Activated naive CD4-positive, alpha-beta T cell treated with anti-CD3 and anti-CD28 coated beads, Interleukin-2, amount 50 U/mL, for 72 hours (primary cell): ENCODE results near the gene RPL28. TPM values are rescaled to one million over a fixed set of nuclear protein-coding genes. Genes with fewer than 3 reads are reported as not detected.
A peak's percentile ranks its signal among the peaks of the same experiment; 100 is the strongest.

Experiments used
- ATAC-seq, 2 donors: fragments of 150-1000 bp; cut with Tn5 transposase; 2 replicates each; pipeline ENCODE4 v1.10.0; 2021; ENCODE audit warnings: mild to moderate bottlenecking in 2 of 2, moderate library complexity in 2 of 2
- DNase-seq, 2 donors: peaks; one replicate each; pipeline ENCODE4 v3.0.0; 2021 to 2022; ENCODE audit warnings: low spot score in 2 of 2
- H3K27ac Mint-ChIP-seq, 2 donors: one replicate each; pipeline ENCODE4 v1.8.0; 2022; ENCODE audit warnings: mild to moderate bottlenecking in 2 of 2, mixed read lengths in 2 of 2
- H3K36me3 Mint-ChIP-seq, 2 donors: one replicate each; pipeline ENCODE4 v1.8.0; 2022; ENCODE audit warnings: mixed read lengths in 2 of 2
- H3K9me3 Mint-ChIP-seq, 2 donors: one replicate each; pipeline ENCODE4 v1.8.0; 2022; ENCODE audit warnings: mixed read lengths in 2 of 2
- total RNA-seq, 2 donors: library from RNA; stranded (reverse); gene quantifications; one replicate each; pipeline ENCODE4 v1.2.3, GENCODE V29; 2022

RPL28 gene
- total RNA-seq, 2 donors from 2014 or later, result 2,540 to 2,693 TPM

DNA sequence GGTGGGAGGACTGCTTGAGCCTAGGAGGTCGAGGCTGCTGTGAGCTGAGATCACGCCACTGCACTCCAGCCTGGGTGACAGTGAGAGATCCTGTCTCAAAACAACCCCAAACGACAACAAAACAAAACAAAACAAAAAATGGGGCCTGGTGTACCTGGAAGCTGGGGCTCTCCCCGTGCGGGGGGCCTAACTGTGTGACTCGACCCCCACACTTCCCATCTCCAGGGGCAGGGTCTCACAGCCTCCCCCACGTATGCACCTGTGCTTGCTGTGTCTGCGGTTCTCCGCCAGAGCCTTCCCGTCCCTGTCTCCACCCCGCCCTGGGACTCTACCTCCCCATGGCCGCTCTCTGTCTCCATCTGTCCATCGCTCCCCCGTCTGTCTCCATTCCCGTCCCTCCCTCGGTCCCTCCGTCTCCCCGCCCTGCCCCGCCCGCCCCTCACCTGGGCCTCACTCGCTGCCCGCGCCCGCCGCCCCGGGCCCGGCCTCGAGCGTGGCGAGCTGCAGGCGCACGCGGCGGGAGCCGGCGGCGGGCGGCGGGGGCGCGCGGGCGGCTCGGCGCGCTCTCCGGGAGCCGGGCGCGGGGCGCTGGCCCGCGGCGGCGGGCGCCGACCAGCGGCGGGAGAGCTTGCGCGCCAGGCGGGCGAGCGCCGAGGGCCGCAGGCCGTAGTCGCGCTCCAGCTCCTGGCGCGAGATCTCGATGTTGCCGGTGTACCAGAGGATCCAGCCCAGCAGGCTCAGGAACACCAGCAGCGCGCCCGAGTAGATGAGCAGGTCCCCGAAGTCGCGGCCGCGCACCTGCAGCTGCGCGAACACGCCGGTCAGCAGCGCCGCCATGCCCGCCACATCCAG is 2.2 kb upstream of the RPL28 start:
- peak overlapping the region; percentile 85 to 96 for H3K27ac Mint-ChIP-seq
- DNase-seq, result peak in 1 of 2 donors; percentile 57
- peaks cover 33 to 49% of the 10 kb centered on the region in 2 donors for H3K36me3 Mint-ChIP-seq

DNA sequence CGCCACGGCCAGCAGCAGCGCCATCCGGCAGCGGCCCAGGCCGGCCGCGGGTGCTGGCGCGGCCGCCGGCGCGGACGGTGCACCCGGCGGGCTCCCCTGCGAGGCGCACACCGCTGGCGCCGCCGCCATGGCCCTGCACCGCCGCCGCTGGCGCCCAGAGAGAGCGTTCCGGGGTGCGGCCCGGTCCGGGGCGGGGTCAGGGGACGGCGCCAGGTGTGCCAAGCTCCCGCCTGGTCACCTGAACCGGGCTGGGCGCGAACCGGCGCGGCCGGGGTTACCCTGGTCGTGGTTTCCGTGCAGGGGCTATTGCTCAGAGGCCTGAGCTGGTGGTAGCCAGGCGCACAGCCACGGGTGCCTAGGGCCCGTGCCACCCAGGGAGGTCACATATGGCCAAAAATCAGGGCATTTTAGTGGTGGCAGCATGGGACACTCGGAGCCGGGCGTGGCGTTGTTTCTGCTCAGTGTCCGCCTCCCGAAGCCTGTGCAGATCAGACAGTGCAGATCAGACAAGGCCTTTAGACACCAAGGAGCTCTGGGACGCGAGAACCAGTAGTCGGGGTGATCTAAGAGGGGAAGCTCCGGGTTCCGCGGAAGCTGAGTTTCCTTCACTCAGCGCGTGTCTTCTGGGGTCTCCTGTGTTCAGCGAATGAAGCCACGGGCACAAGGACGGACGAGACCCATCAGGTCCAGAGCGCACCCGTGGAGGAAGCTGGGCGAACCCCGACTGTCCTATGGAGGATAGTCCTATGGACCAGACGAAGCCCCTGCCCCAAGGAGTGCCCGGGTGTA is 1.4 kb upstream of the RPL28 start, which contains the start of gene TMEM238:
TMEM238 (minus strand) TSS at position 162 of the 789 bp plus-strand sequence; CDS start at position 129, 33 bp downstream.
- peaks cover 34 to 51% of the 10 kb centered on the region in 2 donors for H3K36me3 Mint-ChIP-seq
- ATAC-seq (peak; percentile 8 to 21), DNase-seq (peak in 1 of 2 donors; percentile 63)
- H3K9me3 Mint-ChIP-seq, result peaks cover 0 to 6% of the 10 kb centered on the region in 2 donors
- H3K27ac Mint-ChIP-seq, result peak within 1 kb of the TSS; percentile 96 to 100

More for the DNA sequence above, 2.2 kb upstream of the RPL28 start:
- H3K9me3 Mint-ChIP-seq, result peaks cover 0 to 6% of the 10 kb centered on the region in 2 donors
- ATAC-seq, result peak; percentile 28 to 39

DNA sequence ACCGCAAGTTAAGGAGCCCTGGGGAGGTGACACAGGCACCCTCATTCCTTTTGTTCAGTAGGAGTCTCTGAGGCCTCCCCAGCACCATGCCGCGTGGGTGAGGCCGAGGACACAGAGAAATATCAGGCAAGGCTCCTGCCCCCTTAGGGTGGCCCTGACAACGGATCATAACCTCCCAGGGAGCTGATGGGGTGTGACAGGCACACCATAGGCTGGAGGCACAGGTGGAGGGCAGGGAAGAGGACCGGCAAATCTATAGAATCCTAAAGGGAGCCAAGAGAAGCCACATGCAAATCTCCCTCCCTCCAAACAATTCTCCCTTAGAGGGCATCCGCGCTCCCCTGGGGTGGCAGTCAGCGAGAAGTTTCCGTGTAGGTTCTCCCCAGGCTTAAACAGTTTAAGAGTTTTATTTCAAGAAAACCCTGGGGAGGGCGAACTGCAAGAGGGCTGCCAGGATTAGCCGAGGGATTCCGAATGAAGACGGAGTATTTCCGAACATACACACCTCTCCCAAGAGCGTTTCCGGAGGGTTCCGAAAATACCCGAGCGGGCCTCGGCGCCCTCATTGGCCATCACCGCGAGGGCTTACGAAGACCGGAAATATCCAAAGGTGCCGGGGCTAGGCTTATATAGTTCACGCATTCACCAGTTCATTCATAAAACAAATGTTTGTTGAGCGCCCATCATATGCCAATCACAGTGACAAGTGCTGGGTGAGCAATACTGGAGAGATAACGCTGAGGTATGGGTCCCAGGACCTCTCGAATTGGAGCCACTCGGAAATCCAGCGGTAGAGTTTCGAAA is 610 bp upstream of the RPL28 start:
- Mint-ChIP-seq H3K36me3 (peaks cover 34 to 56% of the 10 kb centered on the region in 2 donors), H3K27ac (peak overlapping the region; percentile 96 to 100), H3K9me3 (peaks cover 0 to 6% of the 10 kb centered on the region in 2 donors)
- peak; percentile 82 to 85 for ATAC-seq
- DNase-seq, result peak; percentile 91 to 97

DNA sequence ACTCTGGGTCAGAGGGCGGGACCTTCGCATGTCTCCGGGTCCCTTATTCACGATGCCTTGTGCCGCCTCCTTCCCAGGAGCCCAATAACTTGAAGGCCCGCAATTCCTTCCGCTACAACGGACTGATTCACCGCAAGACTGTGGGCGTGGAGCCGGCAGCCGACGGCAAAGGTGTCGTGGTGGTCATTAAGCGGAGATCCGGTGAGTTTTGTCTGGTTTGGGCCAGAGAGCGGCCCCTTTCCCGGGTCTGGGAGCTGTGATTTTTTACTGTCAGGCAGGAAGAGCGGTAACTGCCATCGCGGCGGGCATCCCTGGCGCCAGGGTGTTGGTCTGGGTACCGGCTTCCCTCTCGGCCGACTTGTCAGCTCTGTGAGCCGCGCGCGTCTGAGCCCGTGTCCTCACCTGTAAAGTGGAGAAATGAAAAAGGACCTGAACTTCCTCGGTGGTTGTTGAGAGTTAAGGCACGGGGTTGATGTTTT is 800 bp downstream of the RPL28 start:
- Mint-ChIP-seq H3K9me3 (peaks cover 0 to 6% of the 10 kb centered on the region in 2 donors), H3K27ac (peak overlapping the region; percentile 96 to 100), H3K36me3 (peaks cover 34 to 55% of the 10 kb centered on the region in 2 donors)
- no peak for DNase-seq
- no peak for ATAC-seq

DNA sequence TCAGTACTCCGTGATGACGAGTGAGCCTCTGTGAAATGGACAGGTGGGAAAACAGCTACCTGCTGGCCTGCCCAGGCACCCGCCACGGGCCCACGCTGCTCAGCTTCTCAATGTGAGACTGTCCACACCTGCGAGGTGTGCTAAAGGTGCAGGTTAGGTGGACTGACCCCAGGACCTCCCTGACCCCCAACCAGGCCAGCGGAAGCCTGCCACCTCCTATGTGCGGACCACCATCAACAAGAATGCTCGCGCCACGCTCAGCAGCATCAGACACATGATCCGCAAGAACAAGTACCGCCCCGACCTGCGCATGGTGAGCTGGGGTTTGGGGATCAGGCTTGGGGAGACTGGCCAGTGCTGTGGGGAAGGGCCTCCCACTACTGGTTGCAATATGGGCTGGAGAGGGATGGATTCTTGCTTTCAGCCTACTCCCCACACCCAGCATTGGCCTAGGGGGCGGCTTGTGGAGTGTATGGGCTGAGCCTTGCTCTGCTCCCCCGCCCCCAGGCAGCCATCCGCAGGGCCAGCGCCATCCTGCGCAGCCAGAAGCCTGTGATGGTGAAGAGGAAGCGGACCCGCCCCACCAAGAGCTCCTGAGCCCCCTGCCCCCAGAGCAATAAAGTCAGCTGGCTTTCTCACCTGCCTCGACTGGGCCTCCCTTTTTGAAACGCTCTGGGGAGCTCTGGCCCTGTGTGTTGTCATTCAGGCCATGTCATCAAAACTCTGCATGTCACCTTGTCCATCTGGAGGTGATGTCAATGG is 2.2 kb downstream of the RPL28 start:
- Mint-ChIP-seq H3K9me3 (no peaks in the 10 kb centered on the region), H3K27ac (peak overlapping the region; percentile 96 to 100), H3K36me3 (peaks cover 34 to 41% of the 10 kb centered on the region in 2 donors)
- DNase-seq, result no peak
- no peak for ATAC-seq

DNA sequence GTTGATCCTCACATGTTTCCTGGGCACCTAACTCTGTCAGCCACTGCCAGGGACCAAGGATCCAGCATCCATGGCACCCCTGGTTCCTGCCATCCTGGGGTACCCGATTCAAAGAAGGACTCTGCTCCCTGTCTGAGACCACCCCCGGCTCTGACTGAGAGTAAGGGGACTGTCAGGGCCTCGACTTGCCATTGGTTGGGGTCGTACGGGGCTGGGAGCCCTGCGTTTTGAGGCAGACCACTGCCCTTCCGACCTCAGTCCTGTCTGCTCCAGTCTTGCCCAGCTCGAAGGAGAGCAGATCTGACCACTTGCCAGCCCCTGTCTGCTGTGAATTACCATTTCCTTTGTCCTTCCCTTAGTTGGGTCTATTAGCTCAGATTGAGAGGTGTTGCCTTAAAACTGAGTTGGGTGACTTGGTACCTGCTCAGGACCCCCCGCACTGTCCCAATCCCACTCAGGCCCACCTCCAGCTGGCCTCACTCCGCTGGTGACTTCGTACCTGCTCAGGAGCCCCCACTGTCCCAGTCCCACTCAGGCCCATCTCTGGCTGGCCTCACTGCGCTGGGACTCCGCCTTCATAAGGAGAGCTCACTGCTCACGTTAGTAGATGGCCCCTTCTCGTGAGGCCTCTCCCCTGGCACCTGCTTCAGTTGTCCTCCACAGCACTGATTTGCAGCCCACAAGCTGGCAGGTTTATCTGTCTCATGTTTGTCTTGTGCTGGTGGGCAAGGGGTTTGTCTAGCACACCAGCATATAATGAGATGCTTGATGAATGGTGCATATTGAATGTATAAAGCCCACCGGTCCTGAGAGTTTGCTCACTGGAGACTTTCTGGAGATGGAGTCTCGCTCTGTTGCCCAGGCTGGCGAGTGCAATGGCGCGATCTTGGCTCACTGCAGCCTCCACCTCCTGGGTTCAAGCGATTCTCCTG is 3.9 kb downstream of the RPL28 start:
- ATAC-seq (no peak), DNase-seq (no peak)
- H3K36me3 Mint-ChIP-seq, result peaks cover 29 to 35% of the 10 kb centered on the region in 2 donors
- peak overlapping the region; percentile 73 to 91 for H3K27ac Mint-ChIP-seq
- no peaks in the 10 kb centered on the region for H3K9me3 Mint-ChIP-seq

DNA sequence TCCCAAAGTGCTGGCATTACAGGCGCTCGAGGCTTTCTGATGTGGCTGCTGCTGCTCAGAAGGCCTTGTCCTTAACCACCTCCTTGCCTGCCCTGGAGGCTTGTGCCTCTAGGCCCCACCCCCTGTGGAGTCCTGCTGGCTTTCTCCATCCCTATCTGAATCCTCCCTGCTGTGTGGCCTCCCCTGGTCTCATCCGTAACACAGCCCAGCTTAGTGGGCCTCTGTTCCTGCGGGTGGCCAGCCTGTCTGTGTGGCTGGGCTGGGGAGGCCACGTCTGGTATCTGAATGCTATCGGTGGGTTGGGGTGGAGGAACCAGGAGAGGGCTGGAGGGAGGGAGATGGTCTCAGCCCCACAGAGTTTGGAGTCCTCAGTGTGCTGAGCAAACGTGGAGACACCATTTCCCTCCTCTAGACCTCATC is 4.7 kb downstream of the RPL28 start:
- Mint-ChIP-seq H3K27ac (peak overlapping the region; percentile 73 to 91), H3K9me3 (no peaks in the 10 kb centered on the region), H3K36me3 (peaks cover 26 to 35% of the 10 kb centered on the region in 2 donors)
- ATAC-seq (no peak), DNase-seq (no peak)

DNA sequence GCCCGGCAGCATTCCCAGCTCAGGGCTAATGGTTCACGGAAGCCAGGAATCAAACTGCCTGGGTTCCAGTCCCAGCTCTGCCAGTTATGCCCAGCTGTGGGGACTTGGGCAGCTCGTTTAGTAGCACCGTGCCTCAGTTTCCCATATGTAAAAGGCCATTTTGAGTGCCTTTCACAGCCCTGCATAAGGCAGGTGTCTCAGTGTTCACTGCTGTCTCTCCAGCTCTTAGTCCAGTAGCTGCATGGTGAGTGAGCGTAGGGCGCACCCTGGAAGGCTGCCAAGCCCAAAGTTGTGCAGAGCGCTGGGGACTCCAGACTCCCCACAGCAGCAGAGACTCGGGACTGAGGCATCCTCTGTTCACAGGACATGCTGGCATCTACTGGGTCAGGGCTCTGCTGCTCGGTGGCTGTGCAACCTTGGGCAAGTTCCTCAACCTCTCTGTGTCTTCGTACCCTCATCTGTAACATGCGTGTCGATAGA is 5.5 kb downstream of the RPL28 start:
- ATAC-seq (no peak), DNase-seq (no peak)
- H3K27ac Mint-ChIP-seq, result peak overlapping the region; percentile 73 to 75
- no peaks in the 10 kb centered on the region for H3K9me3 Mint-ChIP-seq
- peaks cover 19 to 28% of the 10 kb centered on the region in 2 donors for H3K36me3 Mint-ChIP-seq

DNA sequence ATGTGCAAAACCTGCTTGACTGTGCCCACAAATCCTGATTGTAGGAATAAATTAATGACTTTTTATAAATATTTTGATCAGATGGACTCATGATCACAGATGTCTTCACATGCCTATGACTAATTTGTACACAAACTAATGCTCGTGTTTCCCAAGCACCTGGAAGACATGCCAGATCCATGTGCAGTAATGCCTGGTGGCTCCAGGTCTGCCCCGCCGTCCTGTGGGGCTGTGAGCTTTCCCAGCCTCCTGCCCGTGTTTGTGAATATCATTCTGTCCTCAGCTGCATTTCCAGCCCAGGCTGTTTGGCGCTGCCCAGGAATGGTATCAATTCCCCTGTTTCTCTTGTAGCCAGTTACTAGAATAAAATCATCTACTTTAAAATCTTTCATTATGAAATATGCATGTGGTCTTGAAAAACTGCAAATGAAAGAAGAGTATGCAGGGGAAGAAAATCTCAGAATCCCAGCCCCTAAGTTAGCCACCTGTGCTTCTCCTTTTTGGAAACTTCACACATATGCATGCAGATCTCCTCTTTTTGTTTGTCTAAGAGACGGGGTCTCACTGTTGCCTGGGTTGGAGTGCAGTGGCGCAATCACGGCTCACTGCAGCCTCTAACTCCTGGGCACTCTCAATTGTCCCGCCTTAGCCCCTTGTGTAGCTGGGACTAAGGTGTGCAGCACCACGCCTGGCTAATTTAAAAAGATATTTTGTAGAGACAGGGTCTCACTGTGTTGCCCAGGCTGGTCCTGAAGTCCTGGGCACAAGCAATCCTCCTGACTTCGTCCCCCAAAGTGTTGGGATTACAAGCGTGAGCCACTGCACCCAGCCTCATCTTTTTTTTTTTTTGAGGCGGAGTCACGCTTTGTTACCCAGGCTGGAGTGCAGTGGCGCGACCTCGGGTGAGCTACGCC is 6.2 kb downstream of the RPL28 start:
- Mint-ChIP-seq H3K36me3 (peaks cover 11 to 20% of the 10 kb centered on the region in 2 donors), H3K27ac (peak overlapping the region; percentile 64 to 75), H3K9me3 (no peaks in the 10 kb centered on the region)
- no peak for DNase-seq
- ATAC-seq, result no peak

DNA sequence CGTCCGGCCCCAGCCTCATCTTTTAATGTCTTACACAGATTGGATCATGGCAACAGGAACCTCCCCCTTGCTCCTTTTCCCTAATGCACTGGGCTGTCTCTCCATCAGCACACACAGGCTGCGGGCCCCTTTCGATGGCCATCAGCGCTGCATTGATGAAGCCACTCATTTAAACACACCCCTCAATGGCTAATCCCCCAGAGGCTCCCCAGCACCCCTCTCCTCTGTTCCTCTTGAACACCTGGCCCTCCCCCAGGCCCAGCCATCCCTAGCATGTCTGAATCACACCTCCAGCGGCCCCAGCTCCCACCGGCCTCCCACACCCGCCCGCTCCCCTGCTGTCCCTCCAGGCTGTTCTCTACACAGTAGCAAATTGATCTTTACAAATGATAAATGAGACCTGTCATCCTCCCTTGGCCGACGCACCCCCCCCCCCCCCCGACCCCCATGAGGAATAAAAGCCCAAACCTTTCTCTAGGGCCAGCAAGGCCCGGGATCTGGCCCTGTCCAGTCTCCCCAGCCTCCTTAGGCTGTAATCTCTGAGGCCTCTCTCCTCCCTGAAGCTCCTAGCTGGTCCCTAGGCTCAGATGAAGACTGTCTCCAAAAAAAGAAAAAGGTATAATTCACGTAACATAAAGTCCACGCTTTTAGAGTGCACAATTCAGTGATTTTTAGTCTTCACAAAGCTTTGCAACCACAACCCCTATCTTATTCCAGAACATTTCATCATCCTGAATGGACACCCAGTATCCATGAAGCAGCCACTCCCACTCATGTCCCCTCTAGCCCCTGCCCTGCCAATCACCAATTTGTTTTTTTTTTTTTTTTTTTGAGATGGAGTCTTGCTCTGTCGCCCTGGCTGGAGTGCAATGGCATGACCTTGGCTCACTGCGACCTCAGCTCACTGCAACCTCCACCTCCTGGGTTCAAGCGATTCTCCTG is 7.4 kb downstream of the RPL28 start:
- peak in 1 of 2 donors; percentile 7 for ATAC-seq
- H3K27ac Mint-ChIP-seq, result peak overlapping the region; percentile 60 to 64
- no peaks in the 10 kb centered on the region for H3K9me3 Mint-ChIP-seq
- DNase-seq, result no peak
- peaks cover 4 to 12% of the 10 kb centered on the region in 2 donors for H3K36me3 Mint-ChIP-seq

DNA sequence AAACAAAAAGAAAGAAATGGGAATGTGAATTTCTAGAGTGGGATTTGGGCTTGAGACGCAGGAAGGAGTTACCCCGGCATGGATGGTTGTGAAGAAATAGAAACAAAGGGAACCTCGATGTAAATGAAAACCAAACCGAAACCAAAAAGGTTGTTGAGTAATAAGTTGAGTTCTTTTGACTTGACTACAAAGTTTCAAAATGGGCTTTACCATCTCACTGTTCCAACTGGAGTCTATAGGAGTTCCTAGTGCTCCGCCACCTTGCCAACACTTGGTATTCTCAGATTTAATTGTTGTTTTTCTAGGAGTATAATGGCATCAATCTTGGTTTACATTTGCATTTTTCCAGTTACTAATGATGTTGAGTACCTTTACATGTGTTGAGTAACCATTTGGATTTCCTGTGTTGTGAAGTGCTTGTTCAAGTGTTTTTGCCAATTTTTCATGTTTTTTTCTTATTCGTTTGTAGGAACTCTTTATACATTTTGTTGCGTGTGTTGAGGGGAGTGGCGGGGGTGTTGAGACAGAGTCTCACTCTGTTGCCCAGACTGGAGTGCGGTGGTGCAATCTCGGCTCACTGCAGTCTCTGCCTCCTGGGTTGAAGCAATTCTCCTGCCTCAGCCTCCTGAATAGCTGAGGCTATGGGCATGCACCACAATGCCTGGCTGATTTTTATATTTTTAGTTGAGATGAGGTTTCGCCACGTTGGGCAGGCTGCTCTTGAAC is 12.6 kb downstream of the RPL28 start:
- Mint-ChIP-seq H3K36me3 (peaks cover 10 to 20% of the 10 kb centered on the region in 2 donors), H3K27ac (peak overlapping the region; percentile 39 to 81), H3K9me3 (no peaks in the 10 kb centered on the region)
- DNase-seq (no peak), ATAC-seq (peak; percentile 43 to 54)
